Measurements from ENCODE around the gene RPL36. TPM values are rescaled to one million over a fixed set of nuclear protein-coding genes. Genes with fewer than 3 reads are reported as not detected.

Gene RPL36
- polyA plus RNA-seq (ENCODE audit: insufficient read length), result 1,428 TPM

DNA sequence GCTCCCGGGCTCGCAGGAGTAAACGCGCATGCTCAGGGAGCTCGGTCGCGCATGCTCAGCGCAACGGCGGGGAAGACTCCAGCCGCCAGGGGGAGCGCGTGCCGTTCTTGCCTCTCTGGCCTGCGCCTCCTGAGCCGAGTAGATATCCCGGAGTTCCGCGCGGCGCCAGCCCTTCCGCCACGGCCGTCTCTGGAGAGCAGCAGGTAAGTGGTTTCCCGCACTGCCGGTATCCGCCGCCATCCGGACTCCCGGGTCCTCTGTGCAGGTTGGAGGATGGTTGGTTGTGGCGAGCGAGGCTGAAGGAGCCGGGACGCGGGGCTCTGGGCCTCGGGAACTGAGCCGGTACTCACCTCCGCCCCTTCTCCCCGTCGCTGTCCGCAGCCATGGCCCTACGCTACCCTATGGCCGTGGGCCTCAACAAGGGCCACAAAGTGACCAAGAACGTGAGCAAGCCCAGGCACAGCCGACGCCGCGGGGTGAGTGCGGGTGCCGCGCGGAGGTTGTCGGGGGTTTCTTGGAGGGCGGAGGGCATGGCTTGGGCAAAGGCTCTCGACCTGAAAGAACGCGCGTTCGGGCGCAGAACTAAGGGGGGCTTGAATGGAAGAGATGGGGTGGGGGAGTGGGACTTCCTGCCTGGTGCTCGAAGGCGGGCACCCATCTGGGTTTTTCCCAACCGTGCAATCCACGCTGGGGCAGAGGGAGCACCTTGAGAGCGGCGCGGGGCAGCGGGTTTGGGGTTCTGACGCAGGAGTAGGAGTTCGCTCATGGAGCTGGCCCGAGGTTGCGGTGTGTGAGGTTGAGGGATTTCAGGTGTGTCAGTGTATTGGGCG is at the start of gene RPL36:
Gene RPL36, plus strand, starts transcription at position 171 of the 830 bp plus-strand sequence. Its CDS starts 213 bp downstream, at position 384.
- peak; percentile 85 for DNase-seq (ENCODE audit: low read depth)

DNA sequence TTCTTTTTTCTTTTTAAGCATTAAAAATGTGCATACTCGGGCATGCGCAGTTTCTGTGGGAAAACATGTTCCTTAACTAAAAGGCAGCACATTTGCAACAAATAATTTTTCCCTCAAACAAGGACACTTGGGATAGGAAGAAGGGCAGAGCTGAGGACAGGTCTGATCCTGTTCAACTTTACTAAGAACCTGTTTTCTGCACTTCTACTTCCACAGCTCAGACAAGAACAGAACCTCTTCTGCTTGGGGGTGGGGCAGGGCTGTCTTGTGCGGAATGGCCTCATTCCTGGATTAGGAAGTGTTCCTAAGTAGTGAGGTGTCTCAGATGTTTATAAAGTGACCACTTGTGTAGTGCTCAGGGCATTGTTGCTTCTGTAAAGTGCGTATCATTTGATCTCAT is 48.9 kb upstream of the RPL36 start:
- no peak for DNase-seq (ENCODE audit: low read depth)

DNA sequence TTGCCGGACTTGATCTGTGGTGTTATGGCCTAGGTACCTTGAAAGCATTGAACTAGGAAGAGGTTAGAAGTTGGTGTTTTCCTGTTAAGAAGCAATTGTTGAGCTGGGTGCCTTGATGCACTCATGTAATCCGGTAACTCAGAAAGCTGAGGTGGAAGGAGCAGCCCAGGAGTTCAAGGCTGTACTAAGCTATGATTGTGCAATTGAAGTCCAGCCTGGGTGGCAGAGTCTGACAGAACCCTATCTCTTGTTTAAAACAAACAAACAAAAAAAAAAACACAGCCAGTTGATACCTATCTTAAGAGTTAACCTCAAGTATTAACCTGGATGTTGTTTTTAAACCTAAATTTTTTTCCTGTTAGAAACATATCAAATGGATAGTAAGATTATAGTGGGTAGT is 47.9 kb upstream of the RPL36 start:
- DNase-seq (ENCODE audit: low read depth), result no peak

DNA sequence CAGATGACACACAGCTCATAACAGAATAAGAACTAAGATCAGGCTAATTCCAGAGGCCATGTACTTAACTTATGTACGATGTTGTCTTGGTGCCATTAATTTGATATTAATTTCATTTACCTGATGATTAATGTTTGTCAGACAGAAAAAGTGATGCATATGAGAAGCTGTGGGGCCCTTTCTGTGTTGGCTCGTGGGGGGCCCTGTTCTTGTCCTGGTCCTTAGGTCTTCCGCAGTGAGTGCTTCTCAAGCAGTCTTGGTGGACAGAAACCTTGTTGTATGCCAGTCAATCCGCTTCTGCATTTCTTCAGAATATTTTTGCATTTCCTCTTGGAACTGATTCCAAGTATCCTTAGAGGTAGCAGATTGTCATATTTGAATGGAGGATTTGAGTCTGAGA is 47.0 kb upstream of the RPL36 start:
- DNase-seq (ENCODE audit: low read depth), result no peak

DNA sequence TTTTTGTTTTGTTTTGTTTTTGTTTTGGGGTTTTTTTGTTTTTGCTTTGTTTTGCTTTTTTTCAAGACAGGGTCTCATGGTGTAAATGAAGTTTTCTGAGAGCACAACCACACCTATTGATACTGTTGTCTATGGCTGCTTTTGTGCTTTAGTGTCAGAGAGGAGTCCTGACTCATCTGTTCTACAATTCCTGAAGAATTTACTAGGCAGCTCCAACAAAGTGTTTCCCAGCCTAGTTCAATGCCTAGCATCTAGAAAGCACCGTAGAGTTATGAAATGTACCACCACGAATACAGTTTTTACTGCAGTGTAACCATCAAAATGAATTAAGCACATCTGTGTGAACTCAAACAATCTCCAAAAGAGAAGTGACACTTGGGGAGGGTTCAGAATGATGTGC is 46.1 kb upstream of the RPL36 start:
- no peak for DNase-seq (ENCODE audit: low read depth)

DNA sequence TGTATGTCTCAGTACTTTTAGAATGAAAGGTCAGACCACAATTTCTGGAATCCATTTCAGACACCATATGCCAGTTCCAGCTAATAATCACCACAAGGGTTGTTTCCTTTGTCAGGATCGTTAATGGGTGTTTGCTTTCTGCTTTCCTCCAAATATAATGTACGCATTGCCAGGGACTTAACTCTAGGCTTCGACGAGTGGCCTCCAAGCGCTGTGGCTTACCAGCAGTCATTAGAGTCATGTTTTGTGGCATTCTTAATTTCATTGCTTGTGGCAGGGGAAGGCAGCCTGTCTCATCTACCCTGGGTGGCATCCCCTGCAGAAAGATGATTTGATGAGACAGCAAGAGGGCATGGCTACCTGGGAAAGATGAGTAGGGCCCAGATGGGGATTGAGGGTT is 44.7 kb upstream of the RPL36 start:
- DNase-seq (ENCODE audit: low read depth), result no peak

DNA sequence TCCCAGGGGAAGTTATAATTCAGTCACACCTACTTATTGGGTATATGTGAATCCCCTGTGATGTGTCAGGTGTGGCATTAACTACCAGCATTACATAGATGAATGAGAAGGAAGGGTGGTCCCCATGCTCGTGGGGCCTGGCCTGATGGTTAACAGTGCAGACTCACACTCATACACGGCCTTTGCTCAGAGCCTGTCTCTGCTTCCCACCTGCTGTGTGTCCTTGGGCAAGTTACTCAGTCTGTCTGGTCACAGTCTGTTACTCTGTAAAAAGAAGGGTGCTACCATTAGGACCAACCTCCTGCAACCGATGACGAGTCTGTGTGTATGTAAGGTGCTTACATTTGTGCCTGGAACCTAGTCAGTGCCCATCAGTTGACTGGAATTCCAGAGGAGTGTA is 43.4 kb upstream of the RPL36 start:
- DNase-seq (ENCODE audit: low read depth), result no peak

DNA sequence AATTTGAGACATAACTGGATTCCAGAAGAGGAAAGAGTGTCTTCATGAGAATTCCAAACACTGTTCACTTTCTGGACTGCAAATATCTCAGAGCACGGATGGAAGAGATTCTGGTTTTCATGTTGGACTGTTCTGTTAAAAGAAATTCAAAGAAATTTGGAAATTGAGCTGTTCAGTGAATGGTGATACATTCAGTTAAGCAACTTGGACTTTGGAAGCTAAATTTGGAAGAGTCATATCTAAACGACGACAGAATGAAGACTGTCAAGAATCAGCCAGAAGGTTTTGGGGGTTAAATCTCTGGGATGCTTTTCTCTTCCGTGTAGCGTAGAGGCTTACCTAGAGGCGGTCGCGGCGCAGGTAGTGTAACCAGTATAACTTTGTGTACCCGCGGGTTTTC is 41.6 kb upstream of the RPL36 start:
- no peak for DNase-seq (ENCODE audit: low read depth)

DNA sequence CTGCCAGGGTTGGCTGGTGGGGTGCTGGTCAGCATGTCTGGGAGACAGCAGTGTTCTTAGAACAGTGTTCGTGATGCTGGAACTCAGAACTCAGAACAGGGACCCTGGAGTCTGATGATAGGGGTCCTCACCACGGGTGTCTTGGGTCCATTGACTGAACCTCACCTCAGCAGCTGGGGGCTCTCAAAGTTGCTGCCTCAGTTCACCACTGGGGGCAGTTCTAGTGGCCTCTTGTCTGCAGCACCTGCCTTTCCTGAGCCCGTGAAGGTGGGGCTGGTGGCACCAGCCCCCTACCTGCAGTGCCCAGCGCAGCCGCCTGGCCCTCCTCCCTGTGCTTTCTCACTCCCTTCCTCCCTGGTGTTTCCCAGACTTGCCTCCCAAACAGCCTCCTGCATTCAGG is 38.7 kb upstream of the RPL36 start:
- DNase-seq (ENCODE audit: low read depth), result no peak

DNA sequence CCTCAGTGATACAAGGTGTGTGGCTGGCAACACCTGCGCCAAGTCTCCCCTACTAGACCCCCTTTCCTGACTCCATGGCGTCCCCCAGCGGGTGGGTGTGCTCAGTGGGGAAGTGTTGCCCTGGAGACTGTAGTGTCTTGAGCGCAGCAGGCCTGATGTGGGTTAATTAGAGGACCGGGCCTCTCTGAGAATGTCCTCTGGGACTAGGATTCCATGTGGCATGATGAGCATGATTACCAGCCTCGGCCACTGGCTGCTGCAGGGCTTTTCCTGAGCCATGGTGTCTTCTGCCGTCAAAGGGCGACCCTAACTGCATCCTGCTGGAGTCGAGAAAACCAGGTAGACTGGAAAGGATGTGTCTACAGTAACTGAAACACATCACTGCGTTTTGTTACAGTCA is 37.8 kb upstream of the RPL36 start:
- no peak for DNase-seq (ENCODE audit: low read depth)

DNA sequence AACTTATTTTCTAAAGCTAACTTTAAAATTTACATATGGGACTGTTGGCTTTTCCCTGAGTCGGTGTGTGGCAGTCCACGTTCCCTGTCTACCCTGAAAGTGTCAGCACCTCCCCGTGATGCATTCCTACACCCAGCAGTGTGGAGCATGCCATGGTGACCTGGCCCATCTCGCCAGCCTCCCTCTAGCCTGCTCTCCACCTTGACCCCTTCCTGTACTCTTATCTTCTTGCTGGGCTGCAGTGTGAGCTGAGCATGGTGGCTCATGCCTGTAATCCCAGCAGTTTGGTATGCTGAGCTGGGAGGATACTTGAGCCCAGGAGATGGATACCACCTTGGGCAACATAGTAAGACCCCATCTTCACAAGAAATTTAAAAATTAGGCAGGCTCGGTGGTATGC is 35.2 kb upstream of the RPL36 start:
- no peak for DNase-seq (ENCODE audit: low read depth)

DNA sequence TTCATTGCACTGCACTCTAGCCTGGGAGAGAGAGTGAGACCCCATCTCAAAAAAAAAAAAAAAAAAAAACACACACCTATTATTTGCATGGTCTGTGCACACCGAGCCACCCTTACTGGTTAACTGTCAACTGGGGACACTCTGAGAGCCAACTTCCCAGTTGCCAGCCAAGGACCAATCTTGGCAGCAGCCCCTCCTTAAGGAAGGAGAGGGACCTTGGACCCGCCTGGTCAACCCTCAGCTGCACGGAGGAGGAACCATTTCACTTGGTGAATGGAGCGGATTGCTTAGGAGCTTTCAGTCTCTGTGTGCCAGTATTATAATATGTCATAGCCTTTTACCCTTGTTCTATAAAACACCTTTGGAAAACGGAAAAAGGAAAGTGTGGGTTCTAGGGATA is 34.7 kb upstream of the RPL36 start:
- DNase-seq (ENCODE audit: low read depth), result no peak

DNA sequence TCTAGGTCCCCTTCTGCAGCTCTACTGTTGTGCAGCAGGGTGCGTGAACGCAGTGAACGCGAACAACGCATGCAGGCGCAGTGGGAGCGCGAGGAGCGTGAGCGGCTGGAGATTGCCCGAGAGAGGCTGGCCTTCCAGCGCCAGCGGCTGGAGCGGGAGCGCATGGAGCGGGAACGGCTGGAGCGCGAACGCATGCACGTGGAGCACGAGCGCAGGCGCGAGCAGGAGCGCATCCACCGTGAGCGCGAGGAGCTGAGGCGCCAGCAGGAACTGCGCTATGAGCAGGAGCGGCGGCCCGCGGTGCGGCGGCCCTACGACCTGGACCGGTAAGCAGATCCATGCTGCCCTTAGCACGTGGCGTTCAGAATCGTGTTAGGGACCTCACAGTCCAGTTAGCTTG is 28.6 kb upstream of the RPL36 start:
- no peak for DNase-seq (ENCODE audit: low read depth)

DNA sequence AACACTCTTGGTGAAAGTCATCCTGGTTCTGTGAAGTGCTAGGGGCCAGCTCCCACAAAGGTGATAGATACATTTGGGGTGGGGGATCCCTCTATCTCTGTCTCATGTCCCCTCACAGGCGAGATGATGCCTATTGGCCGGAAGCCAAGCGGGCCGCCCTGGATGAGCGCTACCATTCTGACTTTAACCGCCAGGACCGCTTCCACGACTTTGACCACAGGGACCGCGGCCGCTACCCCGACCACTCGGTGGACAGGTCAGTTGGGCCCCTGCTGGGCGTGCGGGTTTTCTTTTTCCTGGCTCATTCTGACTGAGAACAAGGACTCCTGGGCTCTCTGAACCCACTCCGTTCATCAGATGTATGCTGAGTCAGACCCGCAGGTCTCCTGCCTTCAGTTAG is 26.2 kb upstream of the RPL36 start:
- no peak for DNase-seq (ENCODE audit: low read depth)

DNA sequence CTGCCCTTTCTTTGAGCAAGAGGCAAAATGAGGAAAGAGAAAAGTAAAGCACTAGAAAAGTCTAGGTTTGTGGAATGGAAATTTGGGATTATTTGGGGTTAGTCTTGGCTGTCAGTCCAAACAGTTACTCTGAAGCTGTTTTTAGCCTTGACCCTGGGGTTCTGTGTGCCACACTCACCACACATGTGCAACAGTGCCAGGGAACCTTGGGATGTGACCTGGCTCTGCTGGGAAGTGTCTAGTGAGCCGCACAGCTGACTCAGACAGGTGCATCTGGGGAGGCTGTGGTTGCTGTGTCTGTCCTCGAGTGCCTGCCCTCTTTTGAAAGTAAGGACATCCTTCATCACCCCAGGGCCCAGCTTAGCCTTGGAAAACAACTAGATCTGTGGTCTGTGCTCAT is 25.6 kb upstream of the RPL36 start:
- DNase-seq (ENCODE audit: low read depth), result no peak

DNA sequence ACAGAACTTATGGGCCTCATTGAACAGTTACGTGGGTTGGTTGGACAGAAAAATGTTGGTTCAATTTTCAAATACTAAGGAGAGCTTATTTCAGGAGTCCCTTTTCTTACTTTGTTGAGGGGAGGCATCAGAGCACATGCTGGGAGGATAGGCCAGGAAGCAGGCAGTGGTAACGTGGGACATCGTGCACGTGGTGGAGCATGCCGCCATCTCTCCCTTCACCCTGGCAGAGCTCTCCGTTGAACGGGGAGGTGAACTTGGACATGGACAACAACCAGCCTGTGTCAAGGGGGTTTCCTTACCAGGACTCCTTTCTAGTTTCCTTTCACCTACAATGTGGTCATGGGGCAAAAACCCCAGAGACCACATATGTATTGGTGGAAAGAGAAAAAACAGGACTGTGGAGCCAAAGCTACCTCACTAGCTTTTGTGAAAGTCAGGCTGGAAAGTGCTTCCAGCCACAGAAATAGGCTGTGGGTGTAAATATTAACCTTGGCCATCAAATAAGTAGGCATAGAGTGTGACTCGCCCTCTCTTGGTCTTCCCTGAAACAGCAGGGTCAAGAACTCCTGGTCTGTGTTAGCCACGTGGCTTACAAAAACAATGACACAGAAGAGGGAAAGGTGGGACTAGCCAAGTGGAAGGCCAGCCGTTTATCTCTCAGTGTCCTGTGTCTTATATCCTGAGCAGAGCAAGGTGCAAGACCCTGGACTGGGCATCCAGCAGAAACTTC is 24.1 kb upstream of the RPL36 start:
- DNase-seq (ENCODE audit: low read depth), result no peak

DNA sequence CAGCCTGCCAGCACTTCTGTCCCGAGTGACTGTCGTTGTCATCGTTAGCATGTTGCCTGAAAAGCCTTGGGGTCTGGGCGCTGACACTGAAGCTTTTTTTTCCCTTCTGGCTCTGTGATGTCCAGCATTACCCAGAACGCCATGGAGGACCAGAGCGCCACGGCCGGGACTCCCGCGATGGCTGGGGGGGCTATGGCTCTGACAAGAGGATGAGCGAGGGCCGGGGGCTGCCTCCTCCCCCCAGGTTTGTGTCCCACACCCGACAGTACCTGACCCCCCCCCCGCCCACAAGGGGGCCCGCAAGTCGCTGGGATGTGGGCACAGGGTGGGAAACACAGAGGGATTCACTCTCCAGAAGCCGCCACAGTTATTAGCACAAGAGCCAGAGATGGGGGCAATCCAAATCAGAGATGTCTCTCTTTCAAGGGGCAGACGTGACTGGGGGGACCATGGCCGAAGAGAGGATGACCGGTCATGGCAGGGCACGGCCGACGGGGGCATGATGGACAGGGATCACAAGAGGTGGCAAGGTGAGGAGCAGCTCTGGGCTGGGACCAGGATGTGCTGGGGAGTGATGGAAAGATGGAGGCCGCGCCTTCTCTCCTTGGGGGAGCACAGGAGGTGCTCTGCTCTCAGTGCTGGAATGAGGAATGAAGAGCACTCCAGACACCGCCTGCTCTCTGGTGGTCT is 23.0 kb upstream of the RPL36 start:
- no peak for DNase-seq (ENCODE audit: low read depth)

DNA sequence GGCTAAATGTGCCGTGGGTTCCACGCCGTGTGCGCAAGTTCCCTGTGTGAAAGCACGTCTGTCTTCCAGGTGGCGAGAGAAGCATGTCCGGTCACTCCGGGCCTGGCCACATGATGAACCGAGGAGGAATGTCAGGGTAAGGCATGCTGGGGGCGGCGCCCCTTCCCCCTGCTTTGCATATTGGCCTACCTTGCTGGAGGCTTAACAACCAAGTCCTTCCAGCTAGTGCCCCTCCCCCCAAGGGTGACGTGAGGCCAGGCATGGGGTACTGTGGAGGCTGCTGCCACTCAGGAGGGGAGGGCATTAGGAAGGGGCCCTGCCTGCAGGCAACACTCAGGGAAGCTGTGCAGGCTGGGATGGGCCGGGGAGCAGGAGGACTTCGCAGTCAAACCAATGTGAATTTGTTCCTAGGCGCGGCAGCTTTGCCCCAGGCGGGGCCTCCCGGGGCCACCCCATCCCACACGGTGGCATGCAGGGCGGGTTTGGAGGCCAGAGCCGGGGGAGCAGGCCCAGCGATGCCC is 22.3 kb upstream of the RPL36 start:
- no peak for DNase-seq (ENCODE audit: low read depth)

DNA sequence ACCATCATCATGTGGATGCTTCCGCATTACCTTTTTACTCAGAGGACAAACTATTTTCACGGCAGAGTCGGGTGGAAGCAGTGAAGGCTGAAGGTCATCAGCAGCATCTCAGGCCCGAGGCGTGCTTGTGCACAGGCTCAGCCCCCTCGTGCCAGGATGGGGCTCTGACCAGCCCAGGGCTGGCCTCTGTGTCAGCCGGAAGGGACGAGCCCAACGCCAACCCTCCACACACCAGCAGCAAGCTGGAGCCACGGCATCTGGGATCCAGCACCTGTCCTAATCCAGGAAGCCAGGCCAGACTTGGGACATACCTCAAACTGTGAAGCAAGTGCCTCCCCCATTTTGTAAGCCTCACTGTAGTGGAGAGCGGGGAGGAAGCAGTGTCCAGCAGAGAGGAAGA is 20.9 kb upstream of the RPL36 start:
- no peak for DNase-seq (ENCODE audit: low read depth)

DNA sequence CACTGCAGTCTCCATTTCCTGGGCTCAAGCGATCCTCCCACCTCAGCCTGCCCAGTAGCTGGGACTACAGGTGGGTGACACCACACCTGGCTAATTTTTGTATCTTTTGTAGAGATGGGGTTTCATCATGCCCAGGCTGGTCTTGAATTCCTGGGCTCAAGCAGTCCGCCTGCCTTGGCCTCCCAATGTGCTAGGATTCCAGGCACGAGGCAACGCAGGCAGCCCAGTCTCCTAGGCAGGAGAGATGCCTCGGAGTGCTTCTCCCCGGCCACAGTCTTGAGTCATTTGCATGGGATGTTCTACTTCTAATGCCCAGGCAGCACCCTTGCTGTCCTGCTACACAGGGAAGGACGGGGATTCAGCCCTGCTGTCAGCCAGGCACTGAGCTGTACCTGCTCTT is 18.5 kb upstream of the RPL36 start:
- no peak for DNase-seq (ENCODE audit: low read depth)

DNA sequence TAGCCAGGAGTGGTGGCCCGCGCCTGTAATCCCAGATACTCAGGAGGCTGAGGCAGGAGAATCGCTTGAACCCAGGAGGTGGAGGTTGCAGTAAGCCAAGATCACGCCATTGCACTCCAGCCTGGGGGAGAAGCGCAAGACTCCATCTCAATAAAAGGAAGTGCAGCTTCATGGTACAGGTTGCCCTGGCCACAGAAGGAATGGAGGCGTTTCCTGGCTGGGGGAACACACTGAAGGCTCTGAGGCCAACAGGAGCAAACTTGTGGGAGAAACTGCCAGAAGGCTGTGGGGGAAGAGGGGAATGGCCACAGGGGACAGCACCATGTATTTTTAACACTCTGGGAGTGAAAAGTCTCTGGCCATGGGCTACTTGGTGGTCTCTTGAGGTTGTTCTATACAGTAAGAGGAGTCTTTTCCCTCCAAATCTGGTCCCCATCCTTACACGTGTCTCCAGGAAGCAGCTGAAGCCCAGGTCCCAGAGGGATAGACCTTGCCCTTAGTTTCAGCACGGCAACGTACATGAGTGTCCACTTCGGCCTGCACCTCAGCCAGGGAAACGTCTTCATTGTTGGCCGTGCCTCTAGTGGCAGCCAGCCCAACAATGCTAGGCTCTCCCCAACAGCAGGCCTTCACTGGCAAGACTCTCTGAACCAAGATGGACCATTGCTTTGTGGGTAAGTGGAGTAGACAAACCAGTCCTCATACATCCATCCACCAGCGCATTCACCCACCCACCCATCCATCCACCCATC is 17.2 kb upstream of the RPL36 start:
- DNase-seq (ENCODE audit: low read depth), result no peak

DNA sequence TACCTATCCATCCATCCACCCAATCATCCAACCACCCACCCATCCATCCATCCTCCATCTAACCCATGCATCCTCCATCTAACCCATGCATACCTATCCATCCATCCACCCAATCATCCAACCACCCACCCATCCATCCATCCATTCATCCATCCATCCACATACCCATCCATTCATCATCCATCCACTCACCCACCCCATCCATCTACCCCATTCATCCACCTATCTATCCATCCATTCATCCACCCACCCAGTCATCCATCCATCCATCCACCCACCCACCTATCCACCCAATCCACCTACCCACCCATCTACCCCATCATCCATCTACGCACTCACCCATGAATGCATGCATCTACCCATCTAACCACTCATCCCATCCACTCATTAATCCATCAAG is 16.3 kb upstream of the RPL36 start:
- no peak for DNase-seq (ENCODE audit: low read depth)
